GM23248 (cell line): ENCODE results near the gene CDK10. TPM values are rescaled to one million over a fixed set of nuclear protein-coding genes. Genes with fewer than 3 reads are reported as not detected.

Experiments
- DNase-seq: peaks from one replicate; pipeline ENCODE4 v3.0.0-alpha.2; 2015
- H2AFZ ChIP-seq: fragments of 200-600 bp; sonication (generic); 2 replicates; pipeline ENCODE4 v1.6.1; 2016; ENCODE audit warnings: antibody characterized with exemption
- H3F3A ChIP-seq: fragments of 200-600 bp; sonication (generic); 2 replicates; pipeline ENCODE4 v1.6.1; 2016; ENCODE audit warnings: mild to moderate bottlenecking, antibody characterized with exemption, mixed run types; ENCODE audit not compliant: insufficient read depth
- H3K27ac ChIP-seq: fragments of 200-600 bp; sonication (generic); 2 replicates; pipeline ENCODE4 v1.5.1; 2016; ENCODE audit warnings: mild to moderate bottlenecking
- H3K27me3 ChIP-seq: fragments of 200-600 bp; sonication (generic); replicated peaks from 2 replicates; pipeline ENCODE4 v1.6.1; 2016; ENCODE audit warnings: mild to moderate bottlenecking; ENCODE audit not compliant: insufficient read depth
- H3K36me3 ChIP-seq: fragments of 200-600 bp; sonication (generic); 2 replicates; pipeline ENCODE4 v1.6.1; 2016; ENCODE audit warnings: low read depth, mild to moderate bottlenecking
- H3K4me1 ChIP-seq: fragments of 200-600 bp; sonication (generic); 2 replicates; pipeline ENCODE4 v1.6.1; 2016; ENCODE audit warnings: mild to moderate bottlenecking; ENCODE audit not compliant: insufficient read depth
- H3K4me2 ChIP-seq: fragments of 200-600 bp; sonication (generic); one replicate; pipeline ENCODE4 v1.6.1; 2016; ENCODE audit warnings: mild to moderate bottlenecking; ENCODE audit not compliant: unreplicated experiment
- H3K4me3 ChIP-seq: fragments of 200-600 bp; sonication (generic); 2 replicates; pipeline ENCODE4 v1.5.1; 2016; ENCODE audit warnings: mild to moderate bottlenecking
- H3K79me2 ChIP-seq: fragments of 200-600 bp; sonication (generic); 2 replicates; pipeline ENCODE4 v1.6.1; 2016; ENCODE audit warnings: mild to moderate bottlenecking; ENCODE audit not compliant: insufficient read depth
- H3K9ac ChIP-seq: fragments of 200-600 bp; sonication (generic); 2 replicates; pipeline ENCODE4 v1.6.1; 2016; ENCODE audit warnings: mild to moderate bottlenecking
- H3K9me2 ChIP-seq: fragments of 200-600 bp; sonication (generic); 2 replicates; pipeline ENCODE4 v1.6.1; 2016; ENCODE audit warnings: mixed run types, mild to moderate bottlenecking, moderate library complexity; ENCODE audit not compliant: insufficient read depth
- H3K9me3 ChIP-seq: fragments of 200-600 bp; sonication (generic); one replicate; pipeline ENCODE4 v1.6.1; 2017; ENCODE audit warnings: low read depth
- H4K20me1 ChIP-seq: fragments of 200-600 bp; sonication (generic); 2 replicates; pipeline ENCODE4 v1.6.0; 2016; ENCODE audit not compliant: insufficient read depth
- EZH2 ChIP-seq: fragments of 200-600 bp; sonication (generic); IDR thresholded peaks from 2 replicates; pipeline ENCODE4 v1.6.1; 2018; ENCODE audit warnings: antibody characterized with exemption, mild to moderate bottlenecking; ENCODE audit not compliant: insufficient read depth, poor library complexity, severe bottlenecking
- EZH2phosphoT487 ChIP-seq: fragments of 200-600 bp; sonication (generic); IDR thresholded peaks from 2 replicates; pipeline ENCODE4 v1.6.1; 2018; ENCODE audit warnings: antibody characterized with exemption, moderate library complexity, mild to moderate bottlenecking, low read depth; ENCODE audit not compliant: insufficient read depth
- WGBS, 2 experiments: methylation state at CpG; one replicate each; pipeline ENCODE4 v1.1.6; 2015 to 2017; ENCODE audit warnings: low lambda C conversion rate in 2 of 2, low coverage in 1 of 2; ENCODE audit errors: missing lambda C conversion rate in 2 of 2; 5-methylcytosine and 5-hydroxymethylcytosine counted together
- in situ Hi-C: fragments of 300-500 bp; cut with MboI; formaldehyde crosslinking; loops from 2 replicates; pipeline ENCODE4 v1.15.0; 2020
- polyA plus RNA-seq: library from polyadenylated mRNA; unstranded; fragments of >200 nt; fragmentation: Nextera tagmentation; extraction: Ambion mirVana; gene quantifications from 2 replicates; pipeline ENCODE4 v1.2.1, GENCODE V29; 2016
- total RNA-seq: library from RNA; depleted of rRNA; stranded (reverse); fragments of >200 nt; shearing (Covaris generic); gene quantifications from 2 replicates; pipeline ENCODE4 v1.2.3, GENCODE V29; 2014

CDK10 gene
- total and polyA plus RNA-seq, 2 experiments from 2014 or later, result 49.6 to 51.9 TPM

- H3K36me3 ChIP-seq, result no peaks in the 10 kb centered on the region
- no peaks in the 10 kb centered on the region for H3F3A ChIP-seq
- no peak overlapping the region for H3K27ac ChIP-seq
- H2AFZ ChIP-seq, result peak overlapping the region; percentile 70
- H3K9ac ChIP-seq, result peak overlapping the region; percentile 27; the same call in 1 of the 2 replicates
- in situ Hi-C loops, result no loop called here
- DNase-seq, result no peak
- peak overlapping the region; percentile 70 for H3K4me2 ChIP-seq
- H3K9me2 ChIP-seq, result no peaks in the 10 kb centered on the region
- no peaks in the 10 kb centered on the region for H3K9me3 ChIP-seq
- H3K79me2 ChIP-seq, result no peaks in the 10 kb centered on the region
- WGBS, 2 experiments, result 73% methylated on average over 14 of the region's 14 CpGs
- peak overlapping the region; percentile 30; the same call in 1 of the 2 replicates for H3K4me3 ChIP-seq
- no peak for TF ChIP-seq EZH2
- TF ChIP-seq EZH2phosphoT487, result no peak
- no peaks in the 10 kb centered on the region for H3K27me3 ChIP-seq
- H3K4me1 ChIP-seq, result peaks cover 4% of the 10 kb centered on the region; the same call in 1 of the 2 replicates
- no peaks in the 10 kb centered on the region for H4K20me1 ChIP-seq
Measured at GRCh38 chr16:89706518-89707260, 20.2 kb downstream of the CDK10 start.

GRCh38 chr16:89707695-89708094 lies 21.2 kb downstream of the CDK10 start:
- Histone ChIP-seq H3K4me1 (peaks cover 4% of the 10 kb centered on the region; the same call in 1 of the 2 replicates), H3K9me2 (no peaks in the 10 kb centered on the region), H3K27me3 (no peaks in the 10 kb centered on the region), H3K79me2 (no peaks in the 10 kb centered on the region), H3K36me3 (no peaks in the 10 kb centered on the region), H4K20me1 (no peaks in the 10 kb centered on the region), H3K4me2 (no peak overlapping the region), H3K9me3 (no peaks in the 10 kb centered on the region), H3F3A (no peaks in the 10 kb centered on the region), H2AFZ (no peak overlapping the region), H3K27ac (no peak overlapping the region), H3K4me3 (no peak overlapping the region), H3K9ac (no peak overlapping the region)
- no peak for DNase-seq
- in situ Hi-C loops, result no loop called here
- WGBS, 2 experiments, result 87 to 89% methylated on average over 9 of the region's 9 CpGs
- no peak for TF ChIP-seq EZH2phosphoT487
- no peak for TF ChIP-seq EZH2

GRCh38 chr16:89708481-89708931 lies 22.0 kb downstream of the CDK10 start:
- no peaks in the 10 kb centered on the region for H3K79me2 ChIP-seq
- H3K4me3 ChIP-seq, result no peak overlapping the region
- in situ Hi-C loops, result no loop called here
- no peak overlapping the region for H3K9ac ChIP-seq
- no peaks in the 10 kb centered on the region for H3K27me3 ChIP-seq
- H3K9me2 ChIP-seq, result no peaks in the 10 kb centered on the region
- H3K4me2 ChIP-seq, result no peak overlapping the region
- H4K20me1 ChIP-seq, result no peaks in the 10 kb centered on the region
- no peaks in the 10 kb centered on the region for H3K36me3 ChIP-seq
- no peak for DNase-seq
- no peaks in the 10 kb centered on the region for H3F3A ChIP-seq
- no peak overlapping the region for H3K27ac ChIP-seq
- no peaks in the 10 kb centered on the region for H3K9me3 ChIP-seq
- 86 to 89% methylated on average over 18 to 19 of the region's 19 CpGs for WGBS, 2 experiments
- peaks cover 4% of the 10 kb centered on the region; the same call in 1 of the 2 replicates for H3K4me1 ChIP-seq
- H2AFZ ChIP-seq, result no peak overlapping the region
- TF ChIP-seq EZH2 (no peak), EZH2phosphoT487 (no peak)

GRCh38 chr16:89709166-89709565 lies 22.7 kb downstream of the CDK10 start:
- H3F3A ChIP-seq, result no peaks in the 10 kb centered on the region
- no peak overlapping the region for H3K4me2 ChIP-seq
- no peak overlapping the region for H3K4me3 ChIP-seq
- TF ChIP-seq EZH2 (no peak), EZH2phosphoT487 (no peak)
- peaks cover 4% of the 10 kb centered on the region; the same call in 1 of the 2 replicates for H3K4me1 ChIP-seq
- H3K27me3 ChIP-seq, result no peaks in the 10 kb centered on the region
- H3K27ac ChIP-seq, result no peak overlapping the region
- H3K9ac ChIP-seq, result no peak overlapping the region
- H3K36me3 ChIP-seq, result no peaks in the 10 kb centered on the region
- H2AFZ ChIP-seq, result no peak overlapping the region
- H4K20me1 ChIP-seq, result no peaks in the 10 kb centered on the region
- no peaks in the 10 kb centered on the region for H3K9me2 ChIP-seq
- DNase-seq, result no peak
- H3K79me2 ChIP-seq, result no peaks in the 10 kb centered on the region
- in situ Hi-C loops, result no loop called here
- WGBS, 2 experiments, result 94 to 95% methylated on average over 9 to 10 of the region's 10 CpGs
- H3K9me3 ChIP-seq, result no peaks in the 10 kb centered on the region
